ENCODE data around the gene ZNF581.

GRCh38 chr19:55618426-55618825 lies 25.0 kb upstream of the ZNF581 start:
- TF ChIP-seq POLR2AphosphoS5 (IDR thresholded peaks at IDR 0.05; ENCODE audit: borderline replicate concordance, low read depth, low read length) (no peak), EZH2 (IDR thresholded peaks at IDR 0.05) (no peak)

Data from SK-N-MC (cell line).